Stimulated activated CD4-positive, alpha-beta T cell treated with anti-CD3 and anti-CD28 coated beads, Interleukin-1b, Interleukin-23, amount 100 ng/mL, for 4 hours (primary cell): ENCODE data around the gene RUFY3.

Experiments used
- DNase-seq, 2 donors: peaks; one replicate each; pipeline ENCODE4 v3.0.0-alpha.2; 2020; ENCODE audit warnings: low read depth in 2 of 2

The RUFY3 gene

GRCh38 chr4:70841211-70841610 is 119.4 kb downstream of the RUFY3 start:
- DNase-seq = no peak

- DNase-seq = no peak
These were observed 120.2 kb downstream of the RUFY3 start for GRCh38 chr4:70841951-70842350.

GRCh38 chr4:70842761-70843435 is 121.1 kb downstream of the RUFY3 start:
- DNase-seq = no peak

- DNase-seq = no peak
These were observed 122.4 kb downstream of the RUFY3 start for GRCh38 chr4:70844180-70844579.

GRCh38 chr4:70849291-70849690 is 127.5 kb downstream of the RUFY3 start:
- no peak for DNase-seq

GRCh38 chr4:70855464-70855863 is 133.7 kb downstream of the RUFY3 start:
- DNase-seq = no peak
